DMS153 treated with DMSO at 0.1 percent for 48 hours (cell line): ENCODE measurements around the gene RBM44.
"Not testable (repeated sequence)": the region's sequence is repeated elsewhere in the genome, so short reads cannot be mapped to it uniquely, and the experiment has no call there.

Source experiments
- DNase-seq: peaks from one replicate; lab custom pipeline; 2025; ENCODE audit not compliant: unreplicated experiment; lab: John Stamatoyannopoulos, UW

The RBM44 gene

DNA sequence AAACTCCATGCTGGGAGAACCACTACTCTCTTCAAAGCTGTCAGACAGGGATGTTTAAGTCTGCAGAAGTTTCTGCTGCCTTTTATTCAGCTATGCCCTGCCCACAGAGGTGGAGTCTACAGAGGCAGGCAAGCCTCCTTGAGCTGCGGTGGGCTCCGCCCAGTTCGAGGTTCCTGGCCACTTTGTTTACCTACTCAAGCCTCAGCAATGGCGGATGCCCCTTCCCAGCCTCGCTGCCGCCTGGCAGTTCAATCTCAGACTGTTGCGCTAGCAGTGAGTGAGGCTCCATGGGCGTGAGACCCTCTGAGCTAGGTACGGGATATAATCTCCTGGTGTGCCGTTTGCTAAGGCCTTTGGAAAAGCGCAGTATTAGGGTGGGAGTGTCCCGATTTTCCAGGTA is 50.4 kb downstream of the RBM44 start:
- not testable (repeated sequence) for DNase-seq

DNA sequence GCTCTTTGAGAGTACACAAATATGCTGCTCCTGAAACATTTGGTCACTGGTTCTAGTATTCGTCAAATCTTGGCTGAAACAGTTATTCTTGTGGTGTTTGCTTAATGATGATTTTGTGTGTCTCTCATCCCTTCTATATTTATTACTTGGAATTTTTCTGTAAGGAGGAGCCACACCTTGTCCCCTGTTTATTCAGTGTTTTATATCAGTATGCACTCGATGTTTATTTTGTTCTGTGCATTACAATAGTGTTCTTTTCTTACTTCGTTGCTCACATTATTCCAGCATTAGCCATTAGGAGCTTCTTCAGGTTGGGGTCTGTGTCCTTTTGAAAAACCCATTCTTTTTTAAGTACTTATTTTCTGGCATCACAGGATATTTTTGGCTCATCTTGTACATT is 55.7 kb downstream of the RBM44 start:
- no peak for DNase-seq

DNA sequence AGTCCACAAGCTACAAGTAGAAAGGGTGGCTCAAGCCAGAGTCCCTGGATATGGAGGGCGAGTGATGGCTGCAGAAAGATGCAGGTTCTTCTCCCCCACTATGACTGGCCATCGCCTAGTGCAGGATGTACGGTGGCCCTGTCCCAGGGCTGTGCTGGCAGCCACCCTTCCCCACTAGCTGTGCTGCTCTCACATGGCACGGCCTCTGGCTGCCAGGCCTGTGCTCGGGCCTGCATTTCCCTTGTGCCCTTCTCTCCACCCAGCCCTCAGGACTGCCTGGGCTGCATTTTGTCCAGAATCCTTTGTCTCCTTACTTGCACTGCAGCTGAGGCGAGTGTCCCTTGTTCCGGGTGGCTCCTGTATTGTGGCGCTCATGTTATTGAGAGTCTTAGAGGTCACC is 59.2 kb downstream of the RBM44 start:
- no peak for DNase-seq

DNA sequence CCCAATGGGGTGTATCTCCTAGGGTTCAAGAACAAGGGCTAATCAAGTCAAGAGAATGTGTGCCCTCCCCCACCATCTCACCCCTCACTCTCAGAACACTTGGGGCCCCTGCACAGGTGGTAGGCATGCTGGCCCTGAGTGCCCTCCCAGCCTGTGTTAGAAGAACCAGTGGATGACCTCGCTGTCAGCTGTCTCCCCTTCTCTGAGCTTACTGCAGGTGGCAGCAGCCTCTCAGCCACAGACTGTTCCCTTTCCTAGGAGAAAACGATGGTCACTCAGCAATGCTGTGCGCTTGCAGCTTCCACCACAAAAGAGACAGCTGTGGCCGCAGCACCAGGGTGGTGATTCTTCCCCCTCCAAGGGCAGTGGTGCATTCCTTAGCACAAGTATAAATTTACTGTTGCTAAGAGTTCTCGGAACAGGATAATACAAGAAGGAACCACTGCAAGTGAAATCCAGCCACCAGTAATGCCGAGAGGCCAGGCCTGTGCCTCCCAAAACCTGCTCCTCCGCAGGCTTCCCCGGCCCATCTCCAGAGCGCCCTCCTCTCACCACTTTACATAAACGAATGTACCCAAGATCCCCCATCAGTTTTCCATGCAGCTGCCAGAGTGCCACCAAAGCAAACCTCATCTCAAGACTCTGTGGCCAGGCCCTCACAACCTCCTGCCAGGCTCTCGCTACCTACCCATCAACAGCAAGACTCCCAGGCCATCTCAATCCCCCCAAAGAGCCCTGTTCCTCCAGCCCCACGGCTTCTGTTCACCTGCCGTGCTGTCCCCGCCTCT is 59.9 kb downstream of the RBM44 start:
- DNase-seq: peak; percentile 82

DNA sequence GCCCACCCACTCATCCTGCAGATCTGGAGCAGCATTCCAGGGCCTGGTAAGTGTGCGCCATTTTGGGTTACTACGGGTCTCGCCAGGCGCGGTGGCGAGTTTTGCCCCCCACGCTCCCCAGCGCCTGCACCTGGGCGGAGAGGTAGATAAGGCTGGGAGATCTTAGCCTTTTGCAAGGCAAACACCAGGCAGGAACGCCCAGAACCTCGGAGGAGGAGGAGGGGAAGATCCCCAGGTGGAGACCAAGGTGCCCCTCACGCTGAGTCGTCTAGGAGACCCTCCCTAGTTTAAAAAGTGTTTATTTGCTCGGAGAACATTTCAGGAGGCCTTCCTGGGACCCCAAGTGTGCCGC is 60.5 kb downstream of the RBM44 start:
- no peak for DNase-seq

DNA sequence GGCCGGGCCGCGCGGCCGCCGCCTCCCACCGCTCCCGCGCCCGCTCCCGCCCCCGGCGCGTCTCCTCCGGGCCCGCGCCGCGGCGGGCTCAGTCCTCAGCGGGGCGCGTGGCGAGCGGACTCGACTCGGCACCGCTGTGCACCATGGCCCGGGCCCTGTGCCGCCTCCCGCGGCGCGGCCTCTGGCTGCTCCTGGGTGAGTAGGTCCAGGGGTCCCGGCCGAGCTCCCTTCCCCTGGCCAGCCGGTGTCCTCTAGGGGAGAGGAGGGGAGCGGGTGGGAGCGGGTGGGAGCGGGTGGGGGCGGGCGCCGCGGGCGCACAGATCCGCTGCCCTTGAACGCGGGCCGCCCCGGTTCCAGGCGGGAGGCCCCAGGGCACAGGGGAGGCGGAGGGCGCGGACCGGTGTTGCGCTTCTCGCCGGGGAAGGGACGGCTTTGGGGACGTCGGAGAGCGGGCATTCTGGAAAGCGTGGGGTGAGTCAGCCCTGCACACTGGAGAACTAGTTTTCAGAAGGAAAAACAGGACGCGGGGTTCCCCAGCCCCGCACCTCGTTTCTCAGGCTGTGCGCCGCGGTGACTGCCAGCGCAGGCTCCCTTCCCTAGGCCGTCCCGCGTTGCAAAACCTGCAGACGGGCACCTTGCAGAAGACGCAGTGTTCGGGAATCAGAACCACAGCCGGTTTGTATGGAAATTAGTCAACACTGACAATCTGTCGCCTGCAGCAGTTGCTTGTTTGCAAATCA is 61.1 kb downstream of the RBM44 start, which contains the start of gene RAMP1:
RAMP1 (plus strand) TSS at position 91 of the 740 bp plus-strand sequence; CDS start at position 144, 53 bp downstream.
- no peak for DNase-seq

DNA sequence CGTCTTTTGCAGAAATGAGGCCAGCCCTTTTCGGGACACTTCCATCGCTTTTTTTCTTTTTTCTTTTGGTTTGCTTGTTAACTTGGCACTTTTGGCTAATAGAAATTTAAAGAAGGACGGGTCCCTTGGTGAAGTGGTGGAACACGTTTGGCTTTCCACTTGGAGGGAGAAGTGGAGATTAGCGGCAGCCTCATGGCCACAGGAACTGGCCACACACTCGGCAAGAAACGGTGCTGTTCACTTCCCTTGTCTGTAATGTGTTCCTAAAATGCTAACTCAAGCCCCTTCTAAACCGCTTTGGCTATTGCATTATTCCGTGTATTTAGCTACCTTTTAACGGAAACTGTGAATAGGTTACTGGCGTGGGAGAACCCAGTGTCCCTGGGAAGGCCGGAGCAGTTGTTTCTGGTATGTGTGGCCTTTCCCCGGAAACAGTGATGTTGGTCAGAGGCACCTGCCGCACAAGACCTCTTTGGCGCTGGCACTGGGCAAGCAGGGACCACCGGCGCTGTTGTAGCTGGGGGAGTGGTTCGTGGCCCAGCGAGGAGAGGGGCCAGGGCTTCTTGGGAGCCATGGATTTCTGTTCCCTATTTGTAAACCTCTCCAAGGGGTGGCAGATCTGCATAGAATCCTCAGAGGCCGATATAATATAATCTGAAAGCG is 61.8 kb downstream of the RBM44 start:
- DNase-seq: no peak

DNA sequence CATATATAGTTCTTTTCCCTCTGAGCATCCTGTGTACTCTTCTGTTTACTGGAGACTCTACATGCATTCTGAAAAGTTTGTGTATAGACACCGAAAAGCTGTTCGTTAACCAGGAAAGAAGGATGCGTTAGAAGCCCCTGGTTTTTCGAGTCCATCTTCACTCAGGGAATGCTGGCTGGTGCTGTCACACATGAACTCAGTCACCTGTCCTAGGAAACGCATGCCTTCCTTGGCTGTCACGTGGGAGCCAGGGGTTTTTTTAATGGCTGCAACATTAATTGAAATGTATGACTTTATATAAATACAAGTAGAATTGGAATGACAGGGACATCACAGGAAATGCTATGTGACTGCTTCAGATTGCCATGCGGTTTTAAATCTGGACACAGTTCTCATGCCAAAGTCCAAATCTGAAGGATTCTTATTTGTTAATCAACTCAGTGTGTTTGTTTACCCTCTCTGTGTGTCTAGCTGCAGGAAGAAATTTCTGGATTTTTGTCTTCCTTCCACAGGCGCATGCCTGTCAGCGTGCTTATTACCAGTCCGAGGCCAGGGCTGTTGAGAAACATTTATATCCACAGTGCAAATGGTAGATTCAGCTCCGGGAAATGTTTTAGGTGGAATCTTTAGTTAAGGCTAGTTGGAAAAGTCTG is 63.4 kb downstream of the RBM44 start:
- DNase-seq: no peak

DNA sequence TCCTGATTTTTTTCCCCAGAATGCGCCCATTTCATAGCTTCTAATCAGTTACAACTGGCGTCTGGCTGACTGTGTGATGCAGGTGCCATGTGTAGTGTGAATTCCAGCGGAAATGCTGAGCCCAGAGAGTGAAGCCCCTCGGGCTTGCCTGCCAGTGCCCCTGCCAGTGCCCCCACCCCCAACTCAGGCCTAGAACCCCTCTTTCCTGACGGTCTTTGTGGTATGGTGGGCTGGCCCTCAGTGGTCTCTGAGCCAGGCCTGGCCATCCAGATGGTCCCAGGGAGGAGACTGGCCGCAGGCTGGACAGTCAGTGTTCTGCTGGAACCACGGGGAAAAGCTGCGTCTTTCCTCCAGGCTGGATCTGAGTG is 63.9 kb downstream of the RBM44 start:
- no peak for DNase-seq

DNA sequence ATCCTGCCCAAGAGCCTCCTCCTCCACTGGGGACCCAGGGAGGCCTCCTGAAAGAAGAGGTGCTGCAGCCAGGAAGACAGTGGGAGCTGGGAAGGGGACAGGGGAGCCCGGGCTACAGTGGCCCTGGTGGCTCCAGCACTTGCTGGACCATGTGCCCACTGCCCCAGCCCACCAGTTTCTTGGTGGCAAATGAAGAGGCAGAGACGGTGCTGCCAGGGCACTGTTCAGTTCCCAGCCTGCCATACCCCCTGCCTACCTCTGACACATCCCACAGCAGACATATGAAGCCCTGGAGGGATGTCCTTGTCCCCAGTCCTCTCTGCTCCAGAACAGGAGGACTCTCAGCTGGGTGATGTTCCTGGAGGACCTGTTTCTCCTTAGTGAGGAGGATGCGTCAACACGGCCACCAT is 64.5 kb downstream of the RBM44 start:
- DNase-seq: no peak

DNA sequence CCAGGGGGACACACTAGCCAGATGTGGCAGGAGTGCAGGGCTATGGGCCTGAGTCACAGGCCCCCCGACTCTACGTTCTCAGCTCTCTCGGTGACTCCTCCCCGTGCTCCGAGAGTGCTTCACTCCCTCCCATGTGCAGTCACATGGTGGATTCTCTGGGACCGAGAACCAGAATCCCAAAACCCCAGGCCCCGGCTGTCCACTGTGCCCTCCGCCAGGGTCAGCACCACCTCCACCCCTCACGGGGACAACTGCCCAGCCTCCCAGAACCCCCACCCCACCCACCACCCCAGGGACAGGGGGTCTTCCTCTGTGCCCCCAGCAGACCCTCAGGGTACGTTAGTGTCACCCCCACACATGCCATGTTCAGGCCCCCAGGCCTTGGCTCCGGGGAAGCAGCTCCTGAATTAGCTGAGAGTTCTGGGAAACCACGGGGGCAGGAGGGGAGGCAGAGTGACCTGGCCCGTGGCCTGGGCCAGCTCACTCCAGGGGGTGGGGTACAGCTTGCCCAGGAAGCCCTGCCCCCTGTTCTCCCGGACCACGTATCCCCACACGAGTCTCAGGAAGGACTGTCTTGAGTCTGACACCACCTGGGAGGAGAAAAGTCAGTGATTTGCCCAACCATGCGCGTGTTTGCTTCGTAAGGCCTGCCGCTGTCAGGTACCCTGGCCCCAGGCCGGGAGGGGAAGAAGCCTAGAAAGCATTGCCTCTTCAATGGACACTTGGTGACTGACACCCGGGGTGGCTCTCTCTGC is 65.3 kb downstream of the RBM44 start:
- DNase-seq: no peak

DNA sequence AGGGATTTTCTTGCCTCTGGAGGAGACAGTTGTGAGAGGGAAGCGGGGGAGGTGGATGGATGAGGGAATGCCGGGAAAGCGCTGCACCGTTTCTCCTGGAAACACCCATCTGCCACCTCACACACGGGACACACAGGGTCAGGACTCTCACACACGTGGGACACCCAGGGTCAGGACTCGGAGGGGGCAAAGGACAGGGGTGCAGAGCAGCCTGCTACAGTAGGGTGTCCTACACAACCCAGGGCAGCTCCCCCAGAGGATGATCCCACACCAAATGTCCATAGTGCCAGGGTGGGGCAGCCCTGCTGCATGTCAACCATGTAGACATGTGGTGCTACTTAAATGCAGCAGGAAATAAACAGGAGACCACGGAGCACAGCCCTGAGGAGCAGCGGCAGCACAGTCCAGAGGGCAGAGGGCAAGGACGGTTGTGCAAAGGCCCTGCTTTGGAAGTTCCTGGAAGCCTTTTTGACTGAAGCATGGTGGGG is 65.9 kb downstream of the RBM44 start:
- no peak for DNase-seq

DNA sequence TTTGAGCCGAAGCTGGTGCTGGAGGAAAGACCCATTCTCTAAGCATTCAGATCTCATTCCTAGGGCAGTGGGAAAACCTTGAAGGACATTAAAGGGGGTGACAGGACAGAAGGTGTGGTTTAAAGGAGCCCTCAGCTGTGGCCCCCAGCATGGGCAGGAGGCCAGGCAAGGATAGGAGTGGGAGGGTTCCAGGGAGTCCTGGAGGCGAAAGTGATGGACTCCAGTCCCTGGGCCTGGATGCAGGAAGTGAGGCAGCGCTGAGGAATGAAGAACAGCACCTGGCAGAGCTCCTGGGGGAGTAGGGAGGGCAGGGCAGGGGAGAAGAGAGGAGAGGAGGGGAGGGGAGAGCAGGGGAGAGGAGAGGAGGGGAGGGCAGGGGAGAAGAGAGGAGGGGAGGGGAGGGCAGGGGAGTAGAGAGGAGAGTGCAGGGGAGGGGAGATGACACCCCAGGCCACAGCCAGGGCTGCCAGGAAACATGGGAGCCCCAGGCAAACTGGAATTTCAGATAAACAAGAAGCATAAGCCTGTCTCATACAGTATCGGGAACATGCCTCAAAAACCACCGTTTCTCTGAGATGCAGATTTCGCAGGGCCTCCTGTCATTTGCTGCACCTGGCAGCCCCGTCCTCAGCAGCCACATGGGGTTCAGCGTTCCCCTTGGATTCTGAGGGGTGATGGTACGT is 66.5 kb downstream of the RBM44 start:
- DNase-seq: no peak

DNA sequence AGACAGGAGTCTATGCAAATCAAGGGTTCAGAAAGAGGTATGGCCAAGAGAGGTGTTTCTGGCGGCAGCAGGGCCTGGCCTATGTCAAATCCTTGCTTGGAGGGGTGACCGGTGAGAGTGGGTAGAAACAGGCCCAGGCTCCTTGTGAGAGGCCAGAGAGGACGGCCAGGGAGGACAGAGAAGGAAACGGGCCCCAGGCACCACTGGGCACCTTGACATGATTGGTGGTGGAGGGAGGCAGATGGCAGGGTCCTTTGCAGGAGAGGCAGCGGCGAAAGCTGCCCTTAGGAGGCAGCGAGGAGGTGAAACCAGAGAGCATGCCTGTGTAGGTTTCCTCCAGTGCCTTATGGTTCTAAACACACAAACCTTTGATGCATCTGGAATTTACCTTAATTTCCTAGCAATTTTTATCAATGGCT is 67.1 kb downstream of the RBM44 start:
- no peak for DNase-seq

DNA sequence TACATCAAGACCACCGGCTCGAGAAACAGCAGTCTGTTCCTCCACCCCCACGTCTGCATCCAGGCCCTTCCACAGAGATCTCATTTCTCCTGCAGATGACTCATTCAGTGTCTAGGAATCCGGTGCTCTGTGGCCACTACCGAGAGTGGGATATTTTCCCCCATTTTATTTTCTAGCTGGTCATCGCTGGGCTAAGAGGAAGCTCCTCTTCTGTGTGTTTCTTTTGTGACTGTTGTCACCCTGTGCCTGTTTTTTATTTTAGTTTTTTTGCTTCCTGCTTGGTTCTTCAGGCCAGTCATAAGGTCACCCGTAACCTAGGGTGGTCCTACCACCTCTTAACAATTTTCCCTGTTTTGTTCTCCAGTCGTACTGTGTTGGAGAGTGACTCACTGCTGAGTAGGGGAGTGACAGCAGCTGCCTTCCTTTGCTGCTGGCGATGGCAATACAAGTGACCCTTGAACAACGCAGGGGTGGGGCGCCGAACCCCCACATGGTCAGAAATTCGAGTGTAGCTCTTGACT is 67.6 kb downstream of the RBM44 start:
- no peak for DNase-seq

DNA sequence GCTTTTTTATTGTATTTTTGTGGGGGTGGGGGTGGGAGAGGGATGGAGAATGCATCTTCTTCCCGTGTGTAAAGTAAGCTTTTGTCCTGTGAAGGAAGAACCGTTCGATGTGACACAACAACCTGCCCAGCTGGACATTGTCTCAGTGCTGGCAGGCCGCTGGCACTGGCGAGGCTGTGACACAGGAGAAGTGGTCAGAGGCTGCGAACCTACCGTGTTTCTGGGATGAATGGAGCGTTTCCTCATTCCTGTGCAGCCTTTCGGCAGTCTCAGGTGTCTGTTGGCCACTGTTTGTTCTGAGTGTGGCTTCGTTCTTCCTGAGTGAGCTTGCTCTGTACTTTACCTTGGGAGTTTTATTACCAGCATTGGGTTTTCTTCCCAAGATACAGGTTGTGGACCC is 68.9 kb downstream of the RBM44 start:
- no peak for DNase-seq

DNA sequence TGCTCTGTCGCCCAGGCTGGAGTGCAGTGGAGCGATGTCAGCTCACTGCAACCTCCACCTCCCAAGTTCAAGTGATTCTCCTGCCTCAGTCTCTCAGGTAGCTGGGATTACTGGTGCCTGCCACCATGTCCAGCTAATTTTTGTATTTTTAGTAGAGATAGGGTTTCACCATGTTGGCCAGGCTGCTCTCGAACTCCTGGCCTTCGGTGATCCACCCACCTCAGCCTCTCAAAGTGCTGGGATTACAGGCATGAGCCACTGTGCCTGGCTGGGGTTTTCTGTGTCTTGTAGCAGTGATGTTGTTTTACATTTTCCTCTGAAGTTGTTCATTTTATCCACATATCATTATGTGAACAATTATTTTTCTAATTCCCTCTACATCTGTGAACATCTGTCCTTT is 69.5 kb downstream of the RBM44 start:
- not testable (repeated sequence) for DNase-seq

DNA sequence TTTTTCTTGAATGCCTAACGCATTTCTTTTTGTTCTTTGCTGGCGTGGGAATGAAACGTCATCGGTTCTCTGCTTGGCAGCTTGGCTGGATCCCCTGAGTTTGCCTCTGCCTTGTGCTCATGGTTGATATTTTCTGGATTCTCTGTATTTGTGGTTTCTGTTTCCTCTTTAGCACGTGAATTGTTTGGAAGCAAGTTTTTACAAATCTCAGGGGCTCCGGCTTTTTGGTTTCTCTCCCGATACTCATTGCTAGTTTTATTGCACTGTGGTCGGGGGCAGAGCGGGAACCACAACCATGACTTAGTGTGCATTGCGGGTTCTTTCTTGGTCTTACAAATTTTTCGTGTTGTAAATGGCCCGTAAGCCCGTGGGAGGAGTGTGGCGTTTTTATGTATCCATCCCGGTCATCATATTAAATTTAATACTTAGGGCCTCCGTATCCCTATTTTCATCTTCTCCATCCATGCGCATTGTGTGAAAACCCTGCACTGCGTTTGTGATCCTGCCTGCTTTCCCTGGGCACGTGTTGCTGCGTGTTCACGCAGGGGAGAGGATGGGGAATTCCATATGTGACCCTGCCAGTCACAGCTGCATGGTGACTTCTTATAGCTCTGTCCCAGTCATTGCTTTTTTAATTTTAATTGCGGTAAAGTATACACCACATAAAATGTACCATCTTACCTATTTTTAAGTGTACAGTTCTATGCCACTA is 70.2 kb downstream of the RBM44 start:
- no peak for DNase-seq
